HEK293T (cell line): ENCODE measurements around the gene SH3PXD2A.

Experiments
- ARNT ChIP-seq: fragments of 450-650 bp; IDR thresholded peaks from 2 replicates; pipeline ENCODE4 v1.6.1; 2017; ENCODE audit warnings: mild to moderate bottlenecking
- BHLHE40 ChIP-seq: fragments of 450-650 bp; IDR thresholded peaks from 2 replicates; pipeline ENCODE4 v1.6.1; 2016; ENCODE audit warnings: mild to moderate bottlenecking, moderate library complexity, borderline replicate concordance
- ELF4 ChIP-seq: fragments of 450-650 bp; IDR thresholded peaks from 2 replicates; pipeline ENCODE4 v1.6.1; 2017; ENCODE audit warnings: antibody characterized with exemption
- FOXA1 ChIP-seq: fragments of 450-650 bp; IDR thresholded peaks from 2 replicates; pipeline ENCODE4 v1.6.1; 2016; ENCODE audit warnings: mild to moderate bottlenecking
- FOXM1 ChIP-seq: fragments of 450-650 bp; IDR thresholded peaks from 2 replicates; pipeline ENCODE4 v1.6.1; 2017; ENCODE audit warnings: mild to moderate bottlenecking, borderline replicate concordance
- L3MBTL2 ChIP-seq: fragments of 450-650 bp; conservative IDR thresholded peaks from 2 replicates; pipeline ENCODE4 v1.6.1; 2016; ENCODE audit warnings: mild to moderate bottlenecking
- LEF1 ChIP-seq: fragments of 450-650 bp; IDR thresholded peaks from 2 replicates; pipeline ENCODE4 v1.6.1; 2017; ENCODE audit warnings: mild to moderate bottlenecking, borderline replicate concordance
- NFRKB ChIP-seq: fragments of 450-650 bp; IDR thresholded peaks from 2 replicates; pipeline ENCODE4 v1.6.1; 2016; ENCODE audit warnings: mild to moderate bottlenecking, moderate library complexity
- SP1 ChIP-seq: fragments of 450-650 bp; IDR thresholded peaks from 2 replicates; pipeline ENCODE4 v1.6.1; 2017
- TARDBP ChIP-seq: fragments of 450-650 bp; IDR thresholded peaks from 2 replicates; pipeline ENCODE4 v1.6.1; 2016
- ZNF384 ChIP-seq: fragments of 450-650 bp; IDR thresholded peaks from 2 replicates; pipeline ENCODE4 v1.6.1; 2016
- TF ChIP-seq, protein P1 (sequence below): fragments of 450-650 bp; IDR thresholded peaks from 2 replicates; pipeline ENCODE4 v1.6.1; 2016

GRCh38 chr10:103699611-103700435, 155.6 kb downstream of the SH3PXD2A start:
- TF ChIP-seq ZNF384 (no peak), TARDBP (no peak), L3MBTL2 (no peak), FOXM1 (no peak), ARNT (no peak), BHLHE40 (no peak), LEF1 (no peak), SP1 (no peak), FOXA1 (no peak), NFRKB (no peak), ELF4 (no peak)
- TF ChIP-seq, protein P1, sequence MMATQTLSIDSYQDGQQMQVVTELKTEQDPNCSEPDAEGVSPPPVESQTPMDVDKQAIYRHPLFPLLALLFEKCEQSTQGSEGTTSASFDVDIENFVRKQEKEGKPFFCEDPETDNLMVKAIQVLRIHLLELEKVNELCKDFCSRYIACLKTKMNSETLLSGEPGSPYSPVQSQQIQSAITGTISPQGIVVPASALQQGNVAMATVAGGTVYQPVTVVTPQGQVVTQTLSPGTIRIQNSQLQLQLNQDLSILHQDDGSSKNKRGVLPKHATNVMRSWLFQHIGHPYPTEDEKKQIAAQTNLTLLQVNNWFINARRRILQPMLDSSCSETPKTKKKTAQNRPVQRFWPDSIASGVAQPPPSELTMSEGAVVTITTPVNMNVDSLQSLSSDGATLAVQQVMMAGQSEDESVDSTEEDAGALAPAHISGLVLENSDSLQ: no peak
